Measurements from ENCODE around the gene SHISAL1. TPM values are rescaled to one million over a fixed set of nuclear protein-coding genes. Genes with fewer than 3 reads are reported as not detected.

Gene SHISAL1
- total RNA-seq, 2 donors from 2014 or later: 0.42 to 0.95 TPM

GRCh38 chr22:44345872-44346271 is 33.1 kb upstream of the SHISAL1 start:
- WGBS, 2 experiments (ENCODE audit: insufficient coverage in 1 of 2, insufficient read length in 1 of 2): 92 to 100% methylated on average over 3 of the region's 3 CpGs
- Mint-ChIP-seq H3K27ac (no peak overlapping the region), H3K4me1 (peaks cover 13% of the 10 kb centered on the region), H3K27me3 (ENCODE audit: insufficient read depth) (peaks cover 25% of the 10 kb centered on the region), H3K4me3 (no peak overlapping the region), H3K9me3 (no peaks in the 10 kb centered on the region), H3K36me3 (ENCODE audit: low read depth) (no peaks in the 10 kb centered on the region)
- Histone ChIP-seq H3K27ac (ENCODE audit: low read depth, low read length) (no peak overlapping the region), H3K9me3 (ENCODE audit: control insufficient read depth, low read length) (no peaks in the 10 kb centered on the region), H3K27me3 (ENCODE audit: control insufficient read depth, insufficient read depth, low read length, poor library complexity, severe bottlenecking) (peaks cover 6% of the 10 kb centered on the region), H3K9ac (ENCODE audit: extremely low read depth, low read length, poor library complexity, severe bottlenecking) (no peak overlapping the region), H3K36me3 (ENCODE audit: control insufficient read depth, insufficient read depth, low read length) (no peaks in the 10 kb centered on the region), H3K4me3 (ENCODE audit: low read length) (no peak overlapping the region), H3K4me1 (ENCODE audit: control insufficient read depth, insufficient read depth, low read length) (peaks cover 3% of the 10 kb centered on the region)
- DNase-seq: no peak
- TF ChIP-seq CTCF (conservative IDR thresholded peaks at IDR 0.05): no peak

GRCh38 chr22:44344407-44344806 is 31.7 kb upstream of the SHISAL1 start:
- H3K27ac ChIP-seq (ENCODE audit: low read depth, low read length): no peak overlapping the region
- H3K4me3 Mint-ChIP-seq: no peak overlapping the region
- H3K9me3 ChIP-seq (ENCODE audit: control insufficient read depth, low read length): no peaks in the 10 kb centered on the region
- H3K27me3 ChIP-seq (ENCODE audit: control insufficient read depth, insufficient read depth, low read length, poor library complexity, severe bottlenecking): peaks cover 6% of the 10 kb centered on the region
- H3K36me3 ChIP-seq (ENCODE audit: control insufficient read depth, insufficient read depth, low read length): no peaks in the 10 kb centered on the region
- no peak overlapping the region for H3K9ac ChIP-seq (ENCODE audit: extremely low read depth, low read length, poor library complexity, severe bottlenecking)
- H3K4me1 ChIP-seq (ENCODE audit: control insufficient read depth, insufficient read depth, low read length): peaks cover 3% of the 10 kb centered on the region
- H3K4me1 Mint-ChIP-seq: peaks cover 13% of the 10 kb centered on the region
- TF ChIP-seq CTCF (conservative IDR thresholded peaks at IDR 0.05): no peak
- H3K4me3 ChIP-seq (ENCODE audit: low read length): no peak overlapping the region
- 84 to 89% methylated on average over 6 to 10 of the region's 11 CpGs for WGBS, 2 experiments (ENCODE audit: insufficient coverage in 1 of 2, insufficient read length in 1 of 2)
- no peaks in the 10 kb centered on the region for H3K36me3 Mint-ChIP-seq (ENCODE audit: low read depth)
- peaks cover 29% of the 10 kb centered on the region for H3K27me3 Mint-ChIP-seq (ENCODE audit: insufficient read depth)
- no peak for DNase-seq
- no peaks in the 10 kb centered on the region for H3K9me3 Mint-ChIP-seq
- H3K27ac Mint-ChIP-seq: no peak overlapping the region

- H3K27me3 ChIP-seq (ENCODE audit: control insufficient read depth, insufficient read depth, low read length, poor library complexity, severe bottlenecking): peaks cover 6% of the 10 kb centered on the region
- Mint-ChIP-seq H3K9me3 (no peaks in the 10 kb centered on the region), H3K27ac (no peak overlapping the region), H3K4me1 (peaks cover 15% of the 10 kb centered on the region), H3K4me3 (no peak overlapping the region), H3K36me3 (ENCODE audit: low read depth) (no peaks in the 10 kb centered on the region), H3K27me3 (ENCODE audit: insufficient read depth) (peaks cover 38% of the 10 kb centered on the region)
- peaks cover 3% of the 10 kb centered on the region for H3K4me1 ChIP-seq (ENCODE audit: control insufficient read depth, insufficient read depth, low read length)
- no peak for TF ChIP-seq CTCF (conservative IDR thresholded peaks at IDR 0.05)
- H3K27ac ChIP-seq (ENCODE audit: low read depth, low read length): no peak overlapping the region
- H3K9ac ChIP-seq (ENCODE audit: extremely low read depth, low read length, poor library complexity, severe bottlenecking): no peak overlapping the region
- no peak for DNase-seq
- H3K9me3 ChIP-seq (ENCODE audit: control insufficient read depth, low read length): no peaks in the 10 kb centered on the region
- 89 to 95% methylated on average over 5 of the region's 5 CpGs for whole genome bisulfite sequencing, 2 experiments (ENCODE audit: insufficient coverage in 1 of 2, insufficient read length in 1 of 2)
- H3K36me3 ChIP-seq (ENCODE audit: control insufficient read depth, insufficient read depth, low read length): no peaks in the 10 kb centered on the region
- no peak overlapping the region for H3K4me3 ChIP-seq (ENCODE audit: low read length)
These were observed 29.7 kb upstream of the SHISAL1 start for GRCh38 chr22:44342347-44342956.

Measured in endodermal cell (in vitro differentiated cells).